ENCODE data around the gene TXNDC9. TPM values are rescaled to one million over a fixed set of nuclear protein-coding genes. Genes with fewer than 3 reads are reported as not detected.
"Not testable (repeated sequence)": the region's sequence is repeated elsewhere in the genome, so short reads cannot be mapped to it uniquely, and the experiment has no call there.

The TXNDC9 gene
- total and polyA plus RNA-seq, 3 donors from 2014 or later = 29.2 to 38.4 (median 31.5) TPM

DNA sequence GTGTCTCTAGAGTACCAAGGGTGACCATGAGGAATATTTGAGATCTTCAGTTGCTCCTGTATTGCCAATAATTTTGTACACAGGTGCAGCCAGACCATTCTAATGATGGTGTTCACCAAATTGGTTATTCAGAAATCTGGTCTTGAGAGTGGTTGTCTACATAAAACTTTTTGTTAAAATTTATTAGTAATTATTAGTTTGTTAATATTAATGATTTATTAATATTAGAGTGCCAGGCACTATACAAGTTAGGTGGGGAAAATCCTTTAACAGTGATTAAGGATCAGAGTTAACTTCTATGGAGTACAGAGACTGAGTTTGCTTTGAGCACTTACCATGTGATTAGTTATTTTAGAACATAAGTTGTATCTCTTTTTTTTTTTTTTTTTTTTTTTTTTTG, 10.1 kb upstream of the TXNDC9 start:
- Histone ChIP-seq H3K9me3 (no peaks in the 10 kb centered on the region), H3K27me3 (no peaks in the 10 kb centered on the region), H3K4me1 (no peaks in the 10 kb centered on the region), H3K36me3 (ENCODE audit: low read depth, missing control alignments) (no peaks in the 10 kb centered on the region), H3K4me3 (no peak overlapping the region), H3K27ac (no peak overlapping the region)
- intact Hi-C loops (cut with DNase I; ENCODE audit: low total_unique reads) = no loop called here
- TF ChIP-seq POLR2A (IDR thresholded peaks at IDR 0.05) = no peak
- TF ChIP-seq, protein P1, sequence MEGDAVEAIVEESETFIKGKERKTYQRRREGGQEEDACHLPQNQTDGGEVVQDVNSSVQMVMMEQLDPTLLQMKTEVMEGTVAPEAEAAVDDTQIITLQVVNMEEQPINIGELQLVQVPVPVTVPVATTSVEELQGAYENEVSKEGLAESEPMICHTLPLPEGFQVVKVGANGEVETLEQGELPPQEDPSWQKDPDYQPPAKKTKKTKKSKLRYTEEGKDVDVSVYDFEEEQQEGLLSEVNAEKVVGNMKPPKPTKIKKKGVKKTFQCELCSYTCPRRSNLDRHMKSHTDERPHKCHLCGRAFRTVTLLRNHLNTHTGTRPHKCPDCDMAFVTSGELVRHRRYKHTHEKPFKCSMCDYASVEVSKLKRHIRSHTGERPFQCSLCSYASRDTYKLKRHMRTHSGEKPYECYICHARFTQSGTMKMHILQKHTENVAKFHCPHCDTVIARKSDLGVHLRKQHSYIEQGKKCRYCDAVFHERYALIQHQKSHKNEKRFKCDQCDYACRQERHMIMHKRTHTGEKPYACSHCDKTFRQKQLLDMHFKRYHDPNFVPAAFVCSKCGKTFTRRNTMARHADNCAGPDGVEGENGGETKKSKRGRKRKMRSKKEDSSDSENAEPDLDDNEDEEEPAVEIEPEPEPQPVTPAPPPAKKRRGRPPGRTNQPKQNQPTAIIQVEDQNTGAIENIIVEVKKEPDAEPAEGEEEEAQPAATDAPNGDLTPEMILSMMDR (IDR thresholded peaks at IDR 0.05) = no peak
- DNase-seq = no peak

- DNase-seq; H3K4me1 ChIP-seq; intact Hi-C loops (cut with DNase I; ENCODE audit: low total_unique reads); H3K9me3 ChIP-seq; H3K36me3 ChIP-seq (ENCODE audit: low read depth, missing control alignments); H3K27me3 ChIP-seq; H3K4me3 ChIP-seq; H3K27ac ChIP-seq: not testable (repeated sequence)
- 90 to 97% methylated on average over 6 to 7 of the region's 7 CpGs for WGBS, 2 donors
Observed at GRCh38 chr2:99345446-99345845, 9.3 kb upstream of the TXNDC9 start.

- Histone ChIP-seq H3K36me3 (ENCODE audit: low read depth, missing control alignments) (no peaks in the 10 kb centered on the region), H3K27me3 (no peaks in the 10 kb centered on the region), H3K27ac (no peak overlapping the region), H3K4me3 (no peak overlapping the region), H3K9me3 (no peaks in the 10 kb centered on the region), H3K4me1 (peaks cover 6% of the 10 kb centered on the region)
- 81 to 93% methylated on average over 2 of the region's 2 CpGs for WGBS, 2 donors
- no peak for DNase-seq
- intact Hi-C loops (cut with DNase I; ENCODE audit: low total_unique reads) = no loop called here
- no peak for TF ChIP-seq POLR2A (IDR thresholded peaks at IDR 0.05)
- TF ChIP-seq, protein P1 (IDR thresholded peaks at IDR 0.05) = no peak
Observed at GRCh38 chr2:99342536-99342935, 6.4 kb upstream of the TXNDC9 start.

DNA sequence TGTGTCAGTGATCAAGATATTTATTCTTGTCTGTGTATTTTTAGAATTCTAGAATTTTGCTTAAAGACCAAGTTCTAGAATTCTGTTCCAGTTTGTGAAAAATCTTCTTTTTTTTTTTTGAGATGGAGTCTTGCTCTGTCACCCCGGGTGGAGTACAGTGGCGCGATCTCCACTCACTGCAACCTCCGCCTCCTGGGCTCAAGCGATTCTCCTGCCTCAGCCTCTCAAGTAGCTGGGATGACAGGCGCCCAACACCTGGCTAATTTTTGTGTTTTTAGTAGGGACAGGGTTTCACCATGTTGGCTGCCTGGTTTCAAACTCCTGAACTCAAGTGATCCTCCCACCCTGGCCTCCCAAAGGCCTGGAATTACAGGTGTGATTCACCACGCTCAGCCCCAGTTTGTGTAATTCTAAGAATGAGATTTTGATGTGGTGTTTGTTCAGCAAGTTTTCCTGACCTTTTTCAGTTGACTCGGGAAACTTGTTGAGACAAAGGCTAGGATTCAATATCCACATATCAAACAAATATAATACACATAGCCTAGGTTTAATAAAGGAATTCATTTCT, 4.6 kb upstream of the TXNDC9 start:
- no peaks in the 10 kb centered on the region for H3K36me3 ChIP-seq (ENCODE audit: low read depth, missing control alignments)
- no peaks in the 10 kb centered on the region for H3K27me3 ChIP-seq
- TF ChIP-seq POLR2A (IDR thresholded peaks at IDR 0.05) = no peak
- TF ChIP-seq, protein P1 (IDR thresholded peaks at IDR 0.05) = no peak
- WGBS, 2 donors = 81 to 90% methylated on average over 8 of the region's 8 CpGs
- no peak overlapping the region for H3K4me3 ChIP-seq
- H3K4me1 ChIP-seq = peaks cover 6% of the 10 kb centered on the region
- H3K9me3 ChIP-seq = no peaks in the 10 kb centered on the region
- no peak for DNase-seq
- no peak overlapping the region for H3K27ac ChIP-seq
- intact Hi-C loops (cut with DNase I; ENCODE audit: low total_unique reads) = no loop called here

- Histone ChIP-seq H3K27me3 (no peaks in the 10 kb centered on the region), H3K4me1 (peaks cover 19% of the 10 kb centered on the region), H3K36me3 (ENCODE audit: low read depth, missing control alignments) (no peaks in the 10 kb centered on the region), H3K27ac (peak overlapping the region; percentile 87 to 90), H3K9me3 (no peaks in the 10 kb centered on the region), H3K4me3 (peak overlapping the region; percentile 74 to 98)
- intact Hi-C loops (cut with DNase I; ENCODE audit: low total_unique reads) = loop anchor here (5.0 to 10.0 kb wide), 3 partner anchors 149 to 1227 kb away; partner anchors contain the start of genes MITD1, MRPL30 and PDCL3
- DNase-seq = no peak
- TF ChIP-seq, protein P1 (IDR thresholded peaks at IDR 0.05) = no peak
- TF ChIP-seq POLR2A (IDR thresholded peaks at IDR 0.05) = no peak
- 2 to 3% methylated on average over 17 of the region's 17 CpGs for WGBS, 2 donors
Observed at GRCh38 chr2:99338029-99338585, 2.0 kb upstream of the TXNDC9 start.
